HepG2 (cell line): Measurements from ENCODE around the gene SERPINB6. TPM values are rescaled to one million over a fixed set of nuclear protein-coding genes. Genes with fewer than 3 reads are reported as not detected.

Experiments used
- ATAC-seq: fragments of 200-7000 bp; cut with Tn5 transposase; 3 replicates; pipeline ENCODE4 v1.9.1; 2020; ENCODE audit warnings: mild to moderate bottlenecking, moderate library complexity
- BruUV-seq: library from RNA; stranded (reverse); fragments of 400-500 nt; replicated peaks from 2 replicates; lab custom pipeline; 2021; lab: Mats Ljungman, UMichigan
- CTCF ChIA-PET: fragments of 300-600 bp; formaldehyde crosslinking; extraction: SDS; loops from one replicate; lab custom pipeline; 2021; ENCODE audit warnings: low total read pairs, inconsistent platforms, low intra/inter-chr PET ratio; lab: Yijun Ruan, JAX
- POLR2A ChIA-PET: fragments of 350-600 bp; sonication (Branson Sonifier 250); formaldehyde crosslinking; loops from one replicate; lab custom pipeline; 2020; ENCODE audit warnings: antibody characterized with exemption, inconsistent platforms; lab: Yijun Ruan, JAX
- DNase-seq: peaks from one replicate; pipeline ENCODE4 v3.0.0-alpha.2; 2015; ENCODE audit warnings: low spot score
- FAIRE-seq: peaks from 3 replicates; lab custom pipeline; 2011; peaks lifted over from hg19 to GRCh38; lab: Jason Lieb, UNC
- H2AFZ ChIP-seq: one replicate; pipeline ENCODE4 v1.6.1; 2011; ENCODE audit warnings: low read length, inconsistent platforms
- H3K27ac ChIP-seq: fragments of 300-600 bp; 3 replicates; pipeline ENCODE4 v1.8.0; 2011; ENCODE audit warnings: mixed run types, mild to moderate bottlenecking, mixed read lengths, low read length, inconsistent platforms; ENCODE audit not compliant: insufficient read depth; ENCODE audit errors: extremely low read length
- H3K27me3 ChIP-seq, 2 experiments: fragments of 200-600 bp in 1 of 2; 2 replicates in 1 of 2; 3 replicates in 1 of 2; pipeline versions ENCODE4 v1.6.0 to v1.8.0; 2011; ENCODE audit warnings: low read length in 2 of 2, mild to moderate bottlenecking in 2 of 2, moderate library complexity in 2 of 2, inconsistent platforms in 1 of 2; ENCODE audit not compliant: insufficient read depth in 2 of 2, control insufficient read depth in 1 of 2
- H3K36me3 ChIP-seq, 2 experiments: fragments of 200-600 bp in 1 of 2; replicated peaks in 1 of 2; 2 replicates in 1 of 2; 3 replicates in 1 of 2; pipeline versions ENCODE4 v1.5.1 to v1.8.0; 2011; ENCODE audit warnings: low read length in 2 of 2, inconsistent platforms in 1 of 2; ENCODE audit not compliant: insufficient read depth in 2 of 2, control insufficient read depth in 1 of 2
- H3K4me1 ChIP-seq: 2 replicates; pipeline ENCODE4 v1.5.1; 2012; ENCODE audit warnings: low read length, inconsistent platforms; ENCODE audit not compliant: insufficient read depth
- H3K4me2 ChIP-seq: 2 replicates; pipeline ENCODE4 v1.6.0; 2011; ENCODE audit warnings: low read depth, low read length, inconsistent platforms
- H3K4me3 ChIP-seq, 3 experiments: fragments of 200-600 bp in 1 of 3; sonication (generic), shearing (Covaris generic) in 1 of 3; replicated peaks in 1 of 3; 2 replicates each; pipeline ENCODE4 v1.5.1; 2011 to 2016; ENCODE audit warnings: low read length in 3 of 3, inconsistent platforms in 2 of 3, low read depth in 2 of 3, mild to moderate bottlenecking in 2 of 3, control low read depth in 1 of 3, mixed read lengths in 1 of 3; ENCODE audit not compliant: insufficient read depth in 1 of 3
- H3K79me2 ChIP-seq: one replicate; pipeline ENCODE4 v1.6.1; 2011; ENCODE audit warnings: low read length, inconsistent platforms; ENCODE audit not compliant: insufficient read depth
- H3K9ac ChIP-seq: 2 replicates; pipeline ENCODE4 v1.6.0; 2011; ENCODE audit warnings: mild to moderate bottlenecking, low read depth, low read length, inconsistent platforms; ENCODE audit not compliant: insufficient read depth
- H3K9me3 ChIP-seq: 2 replicates; pipeline ENCODE4 v1.5.1; 2012; ENCODE audit warnings: mild to moderate bottlenecking, low read length
- H4K20me1 ChIP-seq: 2 replicates; pipeline ENCODE4 v1.6.0; 2011; ENCODE audit warnings: inconsistent platforms, mild to moderate bottlenecking, low read length, moderate library complexity; ENCODE audit not compliant: insufficient read depth
- ATF1 ChIP-seq: IDR thresholded peaks from 2 replicates; pipeline ENCODE4 v1.6.1; 2016; ENCODE audit warnings: mild to moderate bottlenecking, control low read depth
- ESRRA ChIP-seq: sonication (generic); formaldehyde crosslinking; IDR thresholded peaks from 2 replicates; pipeline ENCODE4 v1.5.1; 2020; ENCODE audit warnings: mild to moderate bottlenecking, low read depth, missing genetic modification reagents
- FLYWCH1 ChIP-seq: sonication (generic); formaldehyde crosslinking; IDR thresholded peaks from 2 replicates; pipeline ENCODE4 v1.8.1; 2023; ENCODE audit warnings: mild to moderate bottlenecking, missing genetic modification reagents
- GPN1 ChIP-seq: sonication (generic); formaldehyde crosslinking; IDR thresholded peaks from 2 replicates; pipeline ENCODE4 v1.5.1; 2020; ENCODE audit warnings: missing genetic modification reagents, borderline replicate concordance
- JUND ChIP-seq: sonication (generic); formaldehyde crosslinking; IDR thresholded peaks from 2 replicates; pipeline ENCODE4 v1.8.0; 2022; ENCODE audit warnings: mild to moderate bottlenecking, missing genetic modification reagents
- MYNN ChIP-seq: sonication (generic); formaldehyde crosslinking; IDR thresholded peaks from 2 replicates; pipeline ENCODE4 v1.4.0; 2020; ENCODE audit warnings: mild to moderate bottlenecking, low read depth, missing genetic modification reagents
- REL ChIP-seq: sonication (generic); formaldehyde crosslinking; conservative IDR thresholded peaks from 2 replicates; pipeline ENCODE4 v1.8.0; 2022; ENCODE audit warnings: mild to moderate bottlenecking, missing genetic modification reagents, moderate library complexity
- TAF1 ChIP-seq: sonication (generic); formaldehyde crosslinking; IDR thresholded peaks from 2 replicates; pipeline ENCODE4 v1.4.0; 2020; ENCODE audit warnings: missing genetic modification reagents
- TOPORS ChIP-seq: sonication (generic); formaldehyde crosslinking; IDR thresholded peaks from 2 replicates; pipeline ENCODE4 v1.8.0; 2023; ENCODE audit warnings: mild to moderate bottlenecking, missing genetic modification reagents
- ZBTB25 ChIP-seq: IDR thresholded peaks from 2 replicates; pipeline ENCODE4 v1.6.1; 2018; ENCODE audit warnings: missing genetic modification reagents
- ZMAT5 ChIP-seq: sonication (generic); formaldehyde crosslinking; IDR thresholded peaks from 2 replicates; pipeline ENCODE4 v1.5.0; 2020; ENCODE audit warnings: mild to moderate bottlenecking, low read depth, missing genetic modification reagents, borderline replicate concordance
- ZNF260 ChIP-seq: sonication (generic); formaldehyde crosslinking; IDR thresholded peaks from 2 replicates; pipeline ENCODE4 v1.4.0; 2020; ENCODE audit warnings: missing genetic modification reagents, low read depth, mild to moderate bottlenecking, borderline replicate concordance
- ZNF597 ChIP-seq: sonication (generic); formaldehyde crosslinking; IDR thresholded peaks from 2 replicates; pipeline ENCODE4 v1.5.0; 2020; ENCODE audit warnings: missing genetic modification reagents
- ZNF687 ChIP-seq: sonication (generic); formaldehyde crosslinking; IDR thresholded peaks from 2 replicates; pipeline ENCODE4 v1.5.1; 2020; ENCODE audit warnings: mild to moderate bottlenecking, missing genetic modification reagents, moderate library complexity
- WGBS: methylation state at CpG from one replicate; pipeline ENCODE4 v1.1.6; 2017; ENCODE audit warnings: low lambda C conversion rate; 5-methylcytosine and 5-hydroxymethylcytosine counted together
- in situ Hi-C: cut with HindIII; loops from 2 replicates; pipeline ENCODE4 v1.10.0; 2017; ENCODE audit warnings: low pct_unique_long_range_greater_than_20kb; ENCODE audit not compliant: extremely low pct_ligation_motif_present
- intact Hi-C: fragments of 100-400 bp; cut with micrococcal nuclease; formaldehyde crosslinking; loops from one replicate; pipeline ENCODE4 v1.10.0; 2022; ENCODE audit not compliant: unreplicated experiment
- polyA plus RNA-seq, 8 experiments: library from polyadenylated mRNA; depleted of rRNA in 3 of 8; stranded (reverse) in 7 of 8; unstranded in 1 of 8; fragments of >200 nt; fragmentation: Illumina TruSeq in 4 of 8; extraction: Trizol in 4 of 8; gene quantifications; 2 replicates each; pipeline versions ENCODE4 v1.2.1 to v1.2.3, GENCODE V29; 2011 to 2016; ENCODE audit warnings: low read depth in 4 of 8, missing spikeins in 1 of 8, mixed read lengths in 1 of 8; ENCODE audit not compliant: insufficient read depth in 1 of 8
- total RNA-seq, 5 experiments: library from RNA; depleted of rRNA; stranded (reverse); fragments of >200 nt; fragmentation: Illumina TruSeq; extraction: Trizol; gene quantifications; 2 replicates each; pipeline ENCODE4 v1.2.3, GENCODE V29; 2016; ENCODE audit warnings: low read depth in 1 of 5

SERPINB6 gene
- total and polyA plus RNA-seq, 2 of the 13 experiments (the other 11 are each of a cell fraction or from before 2014, with no cell fraction given), result 38.2 to 61.3 TPM

GRCh38 chr6:2953098-2953497 lies 18.3 kb downstream of the SERPINB6 start:
- H3K4me3 ChIP-seq, result peak overlapping the region in 1 of 3 experiments; percentile 47; a peak in 2 of 6 replicates
- H3K9me3 ChIP-seq, result no peaks in the 10 kb centered on the region
- peaks cover under 1% of the 10 kb centered on the region in 2 experiments; a peak in 1 of 5 replicates for H3K36me3 ChIP-seq
- no TSS peak for BruUV-seq
- H3K79me2 ChIP-seq, result no peaks in the 10 kb centered on the region
- H3K27ac ChIP-seq, result no peak overlapping the region
- ATAC-seq, result no peak
- intact Hi-C loops, result loop anchor here (5.0 kb wide), 1 partner anchor 104 kb away; no protein-coding TSS in a partner anchor
- H4K20me1 ChIP-seq, result no peaks in the 10 kb centered on the region
- H3K4me2 ChIP-seq, result peak overlapping the region; percentile 62
- in situ Hi-C loops, result loop anchor here (5.0 kb wide), 2 partner anchors 34 to 99 kb away; no protein-coding TSS in a partner anchor
- 94% methylated on average over 12 of the region's 12 CpGs for WGBS
- ChIA-PET POLR2A (interaction anchor here (0.7 to 1.9 kb wide), 12 partner anchors 10 to 115 kb away, joined by 3 to 57 read pairs (median 4); partner anchors contain the start of genes NQO2, RIPK1, SERPINB1 and SERPINB6), CTCF (interaction anchor here (1.1 to 2.9 kb wide), 5 partner anchors 33 to 107 kb away, joined by 3 to 60 read pairs (median 6); no protein-coding TSS in a partner anchor)
- H2AFZ ChIP-seq, result peak overlapping the region; percentile 45
- H3K4me1 ChIP-seq, result peaks cover 34% of the 10 kb centered on the region
- no peak overlapping the region for H3K9ac ChIP-seq
- FAIRE-seq, result peak; percentile 4
- no peak for DNase-seq
- H3K27me3 ChIP-seq, result no peaks in the 10 kb centered on the region
- TF ChIP-seq JUND (CRISPR knock-in tag) (no peak), ATF1 (CRISPR knock-in tag) (no peak), ZBTB25 (CRISPR knock-in tag) (no peak), TOPORS (CRISPR knock-in tag) (peak; percentile 5; the same call in 1 of the 2 replicates), ZNF687 (CRISPR knock-in tag) (0 out of 2 replicates have a peak, but pooled peaks have one; percentile 19), GPN1 (CRISPR knock-in tag) (no peak), REL (no peak), ZMAT5 (no peak), MYNN (CRISPR knock-in tag) (no peak), ESRRA (CRISPR knock-in tag) (no peak), FLYWCH1 (0 out of 2 replicates have a peak, but pooled peaks have one; percentile 18), TAF1 (CRISPR knock-in tag) (0 out of 2 replicates have a peak, but pooled peaks have one; percentile 14), ZNF260 (CRISPR knock-in tag) (no peak), ZNF597 (CRISPR knock-in tag) (no peak)
